ENCODE data around the gene TRIM52.

GRCh38 chr5:181280251-181280762 lies 19.4 kb upstream of the TRIM52 start:
- TF ChIP-seq REST (IDR thresholded peaks at IDR 0.05) (no peak), RARB (CRISPR knock-in tag; IDR thresholded peaks at IDR 0.05) (no peak), CTCF (IDR thresholded peaks at IDR 0.05) (no peak), JUN (IDR thresholded peaks at IDR 0.05) (no peak), POLR2A (IDR thresholded peaks at IDR 0.05; ENCODE audit: low read length) (no peak), RFX5 (IDR thresholded peaks at IDR 0.05) (no peak), RNF2 (IDR thresholded peaks at IDR 0.05; ENCODE audit: borderline replicate concordance, low read depth) (no peak), CEBPB (IDR thresholded peaks at IDR 0.05) (no peak)
- TF ChIP-seq, protein P1, sequence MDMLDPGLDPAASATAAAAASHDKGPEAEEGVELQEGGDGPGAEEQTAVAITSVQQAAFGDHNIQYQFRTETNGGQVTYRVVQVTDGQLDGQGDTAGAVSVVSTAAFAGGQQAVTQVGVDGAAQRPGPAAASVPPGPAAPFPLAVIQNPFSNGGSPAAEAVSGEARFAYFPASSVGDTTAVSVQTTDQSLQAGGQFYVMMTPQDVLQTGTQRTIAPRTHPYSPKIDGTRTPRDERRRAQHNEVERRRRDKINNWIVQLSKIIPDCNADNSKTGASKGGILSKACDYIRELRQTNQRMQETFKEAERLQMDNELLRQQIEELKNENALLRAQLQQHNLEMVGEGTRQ (IDR thresholded peaks at IDR 0.05), result no peak
